ENCODE results near the gene GOLGA8N.
"Not testable (repeated sequence)": the region's sequence is repeated elsewhere in the genome, so short reads cannot be mapped to it uniquely, and the experiment has no call there.

GOLGA8N gene

DNA sequence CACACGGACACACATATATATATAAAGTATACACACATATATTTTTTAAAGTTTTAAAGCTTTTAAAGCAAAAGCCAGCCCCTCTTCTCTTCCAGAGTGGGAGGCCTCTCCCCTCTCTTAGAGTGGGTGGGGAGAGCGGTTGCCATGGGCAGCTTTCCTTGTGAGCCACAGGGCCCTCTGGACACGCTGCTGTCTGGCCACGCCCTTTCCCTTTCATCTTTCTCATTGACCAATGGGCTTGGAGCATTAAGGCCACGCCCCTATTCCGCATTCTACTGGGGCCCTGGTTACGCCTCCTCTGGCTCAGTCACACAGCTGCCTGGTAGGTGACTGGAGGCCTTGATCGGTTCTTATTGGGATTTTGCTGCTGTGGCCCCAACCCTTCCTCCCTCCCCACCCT is at the start of gene GOLGA8N:
Gene GOLGA8N, plus strand, starts transcription at position 306 of the 400 bp plus-strand sequence.
- DNase-seq (ENCODE audit: low spot score) = not testable (repeated sequence)

DNA sequence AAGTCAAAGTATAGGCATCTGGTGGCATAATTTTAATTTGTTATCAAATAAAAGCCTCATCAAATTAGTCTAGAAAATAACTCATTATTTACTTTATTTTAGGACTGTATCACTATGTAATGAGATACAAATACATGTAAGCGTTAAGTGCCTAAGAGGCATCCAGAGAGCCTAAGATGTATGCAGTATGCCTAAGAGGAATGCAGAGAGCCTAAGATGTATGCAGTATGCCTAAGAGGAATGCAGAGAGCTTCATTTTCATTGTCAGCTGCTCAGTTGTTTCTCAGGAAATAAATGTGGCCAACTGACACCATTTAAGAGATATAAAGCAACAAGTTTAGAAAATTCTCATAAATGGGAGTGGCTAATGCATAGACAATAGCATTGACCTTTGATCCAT is 49.8 kb upstream of the GOLGA8N start:
- DNase-seq (ENCODE audit: low spot score) = not testable (repeated sequence)

DNA sequence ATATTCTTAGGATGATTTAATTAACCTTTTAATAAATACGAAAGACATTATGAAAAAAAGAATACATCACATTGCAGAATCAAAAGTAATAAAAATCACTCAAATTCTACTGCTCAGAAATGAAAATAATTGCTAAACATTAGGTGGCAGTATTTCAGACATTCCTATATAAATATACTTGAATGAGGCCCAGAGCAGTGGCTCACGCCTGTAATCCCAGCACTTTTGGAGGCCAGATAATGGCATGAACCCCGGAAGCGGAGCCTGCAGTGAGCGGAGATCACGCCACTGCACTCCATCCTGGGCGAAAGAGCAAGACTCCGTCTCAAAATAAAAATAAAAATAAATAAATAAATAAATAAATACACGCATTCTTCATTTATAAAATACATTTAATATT is 48.1 kb upstream of the GOLGA8N start:
- not testable (repeated sequence) for DNase-seq (ENCODE audit: low spot score)

DNA sequence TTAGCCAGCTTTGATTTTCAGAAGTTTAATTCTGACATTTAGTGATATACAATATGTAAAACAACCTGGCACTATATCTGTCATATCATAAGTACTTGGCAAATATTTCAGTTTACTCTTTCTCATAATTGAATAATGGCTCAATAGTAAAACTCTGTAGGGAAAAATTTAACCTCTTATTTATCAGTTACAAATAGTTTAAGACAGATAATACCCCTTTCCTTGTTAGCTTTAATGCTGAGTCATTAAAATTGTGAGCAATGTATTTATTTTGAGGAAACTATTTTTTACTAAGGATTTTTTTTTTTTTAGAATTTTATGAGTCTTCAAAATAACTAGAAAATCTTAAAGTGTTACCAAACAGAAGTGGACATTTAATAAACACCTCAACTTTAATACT is 38.7 kb upstream of the GOLGA8N start:
- not testable (repeated sequence) for DNase-seq (ENCODE audit: low spot score)

DNA sequence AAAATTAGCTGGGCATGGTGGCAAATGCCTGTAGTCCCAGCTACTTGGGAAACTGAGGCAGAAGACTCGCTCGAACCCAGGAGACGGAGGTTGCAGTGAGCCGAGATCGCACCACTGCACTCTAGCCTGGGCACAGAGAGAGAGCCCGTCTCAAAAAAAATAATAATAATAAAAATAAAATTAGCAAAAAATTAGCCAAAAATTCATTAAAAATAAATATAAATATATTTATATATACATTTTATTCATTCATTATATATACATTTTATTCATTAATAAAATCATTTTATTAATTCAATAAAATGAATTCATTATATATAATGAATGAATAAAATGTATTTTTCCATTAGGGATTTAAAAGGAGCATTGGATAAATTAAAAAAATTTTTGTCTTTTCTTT is 31.1 kb upstream of the GOLGA8N start:
- not testable (repeated sequence) for DNase-seq (ENCODE audit: low spot score)

DNA sequence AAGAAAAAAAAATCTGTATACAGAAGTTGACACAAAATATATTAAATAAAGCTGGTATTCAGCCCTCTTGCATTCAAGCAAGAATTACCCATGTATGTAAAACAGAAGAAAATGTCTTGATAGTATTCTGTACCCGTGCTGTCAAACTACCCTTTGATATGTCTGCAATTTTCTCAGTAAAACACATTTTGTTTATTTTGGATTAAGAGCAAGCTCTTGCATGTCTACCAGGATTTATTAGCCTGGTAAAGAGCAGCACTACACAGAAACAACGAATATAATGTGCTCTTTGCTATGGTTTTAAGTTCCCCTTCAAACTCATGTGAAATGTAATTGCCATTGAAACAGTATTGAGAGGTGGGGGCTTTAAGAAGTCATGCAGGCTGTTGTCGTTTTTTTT is 24.3 kb upstream of the GOLGA8N start:
- not testable (repeated sequence) for DNase-seq (ENCODE audit: low spot score)

DNA sequence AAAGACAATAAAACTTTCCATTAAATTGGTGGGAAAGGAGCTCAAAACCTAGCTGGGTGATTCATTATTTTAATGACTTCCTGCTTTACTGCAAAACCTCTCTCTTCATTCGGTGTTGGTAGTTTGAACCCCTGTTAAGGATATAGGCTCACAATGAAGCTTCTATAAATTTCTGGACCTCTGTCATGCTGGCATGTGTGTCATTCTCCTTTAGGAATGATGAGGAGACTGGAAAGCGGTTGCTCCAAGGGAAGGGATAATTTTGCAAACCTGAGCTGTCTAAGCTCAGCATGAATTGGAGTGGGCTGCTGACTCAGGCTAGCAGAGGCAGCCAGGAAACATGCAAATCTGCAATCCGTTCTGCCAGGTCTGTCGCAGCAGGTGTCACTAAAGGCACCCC is 14.8 kb upstream of the GOLGA8N start:
- DNase-seq (ENCODE audit: low spot score) = not testable (repeated sequence)

DNA sequence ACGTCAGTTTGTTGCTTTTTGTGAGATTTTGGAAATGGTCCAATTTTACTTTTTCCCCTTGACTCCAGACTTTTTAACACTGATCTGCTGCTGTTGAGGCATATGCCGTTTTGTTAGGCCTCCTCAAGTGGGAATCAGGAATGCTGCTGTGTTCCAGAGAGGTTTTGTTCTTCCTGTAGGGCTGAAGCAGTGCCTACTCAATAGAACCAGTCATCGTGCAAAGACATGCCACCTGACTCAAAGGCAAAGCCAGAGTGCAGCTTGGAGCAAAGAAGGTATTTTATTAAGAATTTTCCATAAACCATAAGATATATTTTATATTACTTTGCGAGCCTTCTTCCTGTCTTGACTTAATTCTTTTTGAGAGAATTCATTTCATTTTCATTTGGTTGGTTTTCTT is 7.4 kb upstream of the GOLGA8N start:
- DNase-seq (ENCODE audit: low spot score) = not testable (repeated sequence)

DNA sequence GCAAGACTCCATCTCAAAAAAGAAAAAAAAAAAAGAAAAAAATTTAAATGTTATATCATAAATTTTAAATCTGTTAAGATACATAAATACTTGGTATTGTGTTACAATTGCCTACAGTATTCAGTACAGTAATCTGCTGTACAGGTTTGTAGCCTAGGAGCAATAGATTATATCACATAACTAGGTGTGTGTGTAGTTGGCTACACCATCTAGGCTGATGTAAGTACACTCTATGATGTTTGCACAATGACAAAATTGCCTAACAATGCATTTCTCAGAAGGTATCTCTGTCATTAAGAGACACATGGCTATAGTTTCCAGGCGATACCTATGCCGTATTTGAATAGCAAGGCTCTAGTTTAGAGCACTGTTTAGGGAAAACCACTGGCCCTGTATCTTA is 16.3 kb downstream of the GOLGA8N start:
- not testable (repeated sequence) for DNase-seq (ENCODE audit: low spot score)

DNA sequence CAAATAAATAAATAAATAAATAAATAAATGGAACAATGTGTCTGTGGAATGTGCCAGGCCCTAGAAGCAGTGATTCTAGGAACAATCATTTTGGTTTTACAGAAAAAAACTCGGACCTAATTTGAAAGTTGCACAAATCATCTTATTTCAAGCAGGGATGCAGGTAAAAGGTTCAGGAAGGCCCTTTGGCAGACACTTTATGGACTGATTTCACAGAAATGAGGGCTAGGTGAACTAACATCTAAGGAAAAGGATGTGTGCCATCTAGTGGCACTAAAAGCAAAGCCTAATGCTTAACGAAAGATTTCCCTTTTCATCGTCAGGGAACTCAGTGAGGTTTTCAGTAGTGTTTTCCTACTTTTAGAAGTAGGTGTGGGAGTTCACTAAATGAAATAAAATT is 17.5 kb downstream of the GOLGA8N start:
- peak; percentile 47 for DNase-seq (ENCODE audit: low spot score)

DNA sequence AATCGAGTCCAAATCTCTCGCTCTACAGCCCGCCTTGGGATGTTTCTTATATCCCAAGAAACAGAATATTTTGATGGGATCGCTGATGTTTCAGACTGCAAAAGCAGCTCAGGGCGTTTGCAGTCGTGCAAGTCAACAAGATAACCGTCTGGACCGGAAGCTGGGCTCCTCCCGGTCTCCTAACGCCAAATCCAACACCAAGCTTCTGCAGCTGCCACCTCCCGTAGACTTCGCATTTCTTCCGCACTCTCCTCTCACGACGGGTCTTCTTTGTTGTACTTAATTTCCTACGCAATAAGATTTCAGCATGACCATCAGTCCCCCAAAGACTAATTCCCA is 21.4 kb downstream of the GOLGA8N start:
- DNase-seq (ENCODE audit: low spot score) = not testable (repeated sequence)

DNA sequence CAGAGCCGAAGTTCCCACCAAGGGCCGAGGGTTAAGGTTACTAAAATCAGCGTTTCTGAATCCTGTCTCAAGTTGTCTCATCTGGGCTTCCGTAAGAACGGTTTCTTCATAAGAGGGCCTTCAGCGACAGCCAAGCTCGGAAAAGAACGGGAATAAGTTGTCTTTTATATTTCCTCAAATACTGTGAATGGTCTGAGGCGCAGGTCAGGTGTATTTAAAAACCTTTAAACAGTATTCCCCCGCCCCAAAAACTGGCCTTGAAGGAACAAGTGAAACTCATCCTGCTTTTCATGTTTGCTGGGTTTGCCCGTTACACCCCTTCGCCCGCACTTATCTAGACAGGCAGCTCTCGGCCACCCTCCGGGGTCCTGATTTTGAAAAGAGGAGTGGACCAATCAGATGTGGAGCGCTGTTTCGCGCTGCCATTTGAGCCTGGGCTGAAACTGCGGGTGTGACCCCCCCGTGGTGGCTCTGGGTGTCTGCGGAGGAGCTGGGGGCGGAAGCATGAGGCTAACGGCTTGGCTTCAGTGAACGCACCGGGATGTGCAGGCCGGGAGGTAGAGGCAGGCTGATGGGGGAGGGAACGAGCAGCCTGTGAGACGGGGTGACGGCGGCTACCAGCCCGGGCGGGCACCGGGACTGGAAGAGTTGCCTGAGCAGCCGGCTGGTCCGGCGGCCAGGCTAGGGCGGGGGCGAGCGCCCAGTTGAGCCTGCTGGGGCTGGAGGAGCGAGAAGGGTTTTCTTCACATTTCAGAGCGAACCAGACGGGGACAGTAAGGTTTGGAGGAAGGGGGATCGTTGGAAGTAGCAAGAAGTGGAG is 22.0 kb downstream of the GOLGA8N start, which contains the start of gene ARHGAP11A:
Gene ARHGAP11A, plus strand, starts transcription at position 454 of the 820 bp plus-strand sequence. CDS start 708 bp downstream, outside the sequence.
- peak; percentile 87 for DNase-seq (ENCODE audit: low spot score)

DNA sequence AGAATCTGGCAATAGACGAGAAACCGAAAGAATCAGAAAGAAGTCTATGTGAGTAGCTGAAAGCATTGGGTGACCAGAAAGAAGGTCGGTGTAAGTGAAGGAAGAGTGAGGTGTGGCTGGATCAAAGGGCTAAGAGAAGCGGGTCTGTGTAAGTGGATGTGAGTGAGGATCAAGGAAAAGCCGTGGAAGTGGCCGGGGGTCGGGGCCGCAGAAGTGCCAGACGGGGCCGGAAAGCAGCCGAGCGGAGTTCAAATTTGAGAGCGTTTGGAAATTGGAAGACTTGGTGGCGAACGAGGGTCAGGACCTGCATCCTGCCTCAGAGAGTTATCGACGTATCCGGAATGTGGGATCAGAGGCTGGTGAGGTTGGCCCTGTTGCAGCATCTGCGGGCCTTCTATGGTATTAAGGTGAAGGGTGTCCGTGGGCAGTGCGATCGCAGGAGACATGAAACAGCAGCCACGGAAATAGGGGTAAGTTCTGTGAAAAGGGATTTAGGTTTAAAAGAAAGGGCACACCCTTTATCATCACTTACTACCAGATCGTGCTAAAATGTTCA is 22.7 kb downstream of the GOLGA8N start:
- not testable (repeated sequence) for DNase-seq (ENCODE audit: low spot score)

DNA sequence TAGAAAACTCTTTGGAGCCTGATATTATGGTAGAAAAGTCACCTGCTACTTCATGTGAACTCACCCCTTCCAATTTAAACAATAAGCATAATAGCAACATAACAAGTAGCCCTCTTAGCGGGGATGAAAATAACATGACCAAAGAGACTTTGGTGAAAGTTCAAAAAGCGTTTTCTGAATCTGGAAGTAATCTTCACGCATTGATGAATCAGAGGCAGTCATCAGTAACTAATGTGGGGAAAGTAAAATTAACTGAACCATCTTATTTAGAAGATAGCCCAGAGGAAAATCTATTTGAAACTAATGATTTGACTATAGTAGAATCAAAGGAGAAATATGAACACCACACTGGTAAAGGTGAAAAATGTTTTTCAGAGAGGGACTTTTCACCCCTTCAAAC is 43.2 kb downstream of the GOLGA8N start:
- DNase-seq (ENCODE audit: low spot score) = no peak

DNA sequence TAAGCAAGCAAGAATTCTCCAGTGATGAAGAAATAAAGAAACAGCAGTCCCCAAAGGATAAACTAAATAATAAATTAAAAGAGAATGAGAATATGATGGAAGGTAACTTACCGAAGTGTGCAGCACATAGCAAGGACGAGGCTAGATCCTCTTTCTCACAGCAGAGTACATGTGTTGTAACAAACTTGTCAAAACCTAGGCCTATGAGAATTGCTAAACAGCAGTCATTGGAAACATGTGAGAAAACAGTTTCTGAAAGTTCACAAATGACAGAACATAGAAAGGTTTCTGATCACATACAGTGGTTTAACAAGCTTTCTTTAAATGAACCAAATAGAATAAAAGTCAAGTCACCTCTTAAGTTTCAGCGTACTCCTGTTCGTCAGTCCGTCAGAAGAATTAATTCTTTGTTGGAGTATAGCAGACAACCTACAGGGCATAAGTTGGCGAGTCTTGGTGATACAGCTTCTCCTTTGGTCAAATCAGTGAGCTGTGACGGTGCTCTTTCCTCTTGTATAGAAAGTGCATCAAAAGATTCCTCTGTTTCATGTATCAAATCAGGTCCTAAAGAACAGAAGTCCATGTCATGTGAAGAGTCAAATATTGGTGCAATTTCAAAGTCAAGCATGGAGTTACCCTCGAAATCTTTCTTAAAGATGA is 43.8 kb downstream of the GOLGA8N start:
- DNase-seq (ENCODE audit: low spot score) = no peak

DNA sequence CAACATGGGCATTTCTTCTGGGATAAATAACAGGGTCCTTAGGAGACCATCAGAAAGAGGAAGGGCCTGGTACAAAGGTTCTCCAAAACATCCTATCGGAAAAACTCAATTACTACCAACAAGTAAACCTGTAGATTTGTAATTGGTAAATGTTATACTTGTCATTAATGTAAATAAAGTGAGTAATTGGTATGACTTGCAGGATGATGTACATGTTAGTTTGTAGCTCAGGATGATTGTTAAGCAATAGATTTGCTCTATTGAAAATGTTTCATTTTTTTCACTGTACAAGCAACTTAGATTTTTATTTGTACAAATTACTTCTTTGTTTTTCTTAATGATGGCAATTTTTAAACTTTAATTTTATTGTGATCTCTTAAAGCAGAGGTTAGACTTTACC is 44.4 kb downstream of the GOLGA8N start:
- DNase-seq (ENCODE audit: low spot score) = no peak

DNA sequence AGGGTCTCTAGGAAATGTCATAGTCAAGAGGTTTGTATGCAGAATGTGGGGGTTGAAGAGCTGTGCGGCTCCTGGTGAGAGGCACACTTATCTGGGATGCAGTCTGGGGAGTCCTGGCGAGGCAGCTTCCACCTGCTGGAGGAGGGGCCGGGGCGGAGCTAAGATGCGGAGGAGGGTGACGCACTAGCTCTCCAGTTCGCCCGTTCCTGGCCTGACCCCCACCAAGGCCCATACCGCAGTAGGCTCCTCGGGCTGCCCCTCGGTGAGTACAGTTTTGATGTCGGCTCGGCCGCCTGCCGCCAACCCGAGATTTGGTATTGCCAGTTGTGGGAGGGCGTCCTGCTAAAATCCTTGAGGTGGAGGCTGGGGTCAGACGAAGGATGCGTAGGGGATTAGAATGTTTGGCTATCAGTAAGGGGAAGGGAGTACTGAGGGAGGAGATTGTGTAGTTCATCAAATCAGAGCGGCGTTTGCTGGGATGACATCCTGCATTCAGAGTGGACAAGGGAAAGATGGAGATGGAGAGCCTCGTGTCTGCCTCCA is 48.3 kb downstream of the GOLGA8N start, which contains the start of gene SCG5:
Gene SCG5, plus strand, starts transcription at position 194 of the 543 bp plus-strand sequence. CDS start 1,883 bp downstream, outside the sequence.
- no peak for DNase-seq (ENCODE audit: low spot score)

DNA sequence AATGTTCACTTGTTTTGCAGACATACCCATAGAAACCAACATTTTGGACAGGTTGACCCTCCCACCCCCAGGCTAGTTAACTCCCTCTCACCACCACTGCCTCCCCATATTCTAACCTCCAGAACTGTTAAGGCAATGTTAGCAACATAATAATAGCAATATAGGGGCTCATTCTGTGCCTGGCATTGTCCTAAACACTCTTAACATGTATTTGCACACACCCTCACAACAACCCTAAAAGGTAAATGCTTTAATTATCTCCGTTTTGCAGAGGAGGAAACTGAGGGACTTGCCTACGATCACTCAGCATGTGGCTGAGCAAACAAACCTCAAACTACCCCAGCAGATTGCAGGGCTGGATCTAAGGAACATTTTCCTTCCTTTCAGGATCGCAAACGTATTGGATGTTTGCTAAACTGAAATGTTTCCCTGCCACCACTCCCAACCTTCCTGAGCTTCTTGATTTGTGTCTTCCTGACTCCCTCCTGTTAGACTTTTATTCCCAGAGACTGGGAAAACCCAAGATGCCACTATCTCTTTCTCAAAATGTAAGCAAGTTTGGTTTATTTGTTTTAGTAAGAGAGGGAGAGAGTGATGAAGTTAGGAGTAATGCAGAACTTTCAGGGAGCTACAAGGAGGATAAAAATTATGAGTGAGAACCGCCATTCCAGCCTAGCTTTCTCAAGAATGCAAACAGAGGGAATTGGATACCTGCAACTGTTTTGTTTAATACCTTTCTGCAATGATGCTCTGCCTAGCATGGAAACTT is 49.6 kb downstream of the GOLGA8N start:
- DNase-seq (ENCODE audit: low spot score) = no peak

DNA sequence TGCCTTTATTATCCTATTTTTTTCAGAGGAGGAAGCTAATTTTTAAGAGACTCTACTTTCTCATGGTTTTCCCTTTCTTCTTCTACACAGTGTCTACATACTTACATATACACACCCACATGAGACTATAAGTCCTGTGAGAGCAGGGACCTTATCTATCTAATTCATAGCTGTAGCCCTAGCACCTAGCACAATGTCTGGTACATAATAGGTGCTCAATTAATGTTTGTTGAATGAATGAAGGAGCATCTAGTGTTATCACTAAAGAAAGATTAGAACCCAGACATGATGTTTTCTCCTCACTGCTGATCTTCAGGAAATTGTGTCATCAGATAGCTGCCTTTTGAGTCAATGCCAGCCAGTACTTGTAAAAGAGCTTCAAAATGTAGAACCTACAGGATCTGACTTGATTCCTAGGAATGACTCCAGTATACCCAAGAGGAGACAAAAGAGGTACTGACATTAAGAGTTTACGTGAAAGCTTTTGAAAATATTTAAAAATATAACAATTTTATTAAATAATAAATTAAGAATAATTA is 50.7 kb downstream of the GOLGA8N start:
- no peak for DNase-seq (ENCODE audit: low spot score)

DNA sequence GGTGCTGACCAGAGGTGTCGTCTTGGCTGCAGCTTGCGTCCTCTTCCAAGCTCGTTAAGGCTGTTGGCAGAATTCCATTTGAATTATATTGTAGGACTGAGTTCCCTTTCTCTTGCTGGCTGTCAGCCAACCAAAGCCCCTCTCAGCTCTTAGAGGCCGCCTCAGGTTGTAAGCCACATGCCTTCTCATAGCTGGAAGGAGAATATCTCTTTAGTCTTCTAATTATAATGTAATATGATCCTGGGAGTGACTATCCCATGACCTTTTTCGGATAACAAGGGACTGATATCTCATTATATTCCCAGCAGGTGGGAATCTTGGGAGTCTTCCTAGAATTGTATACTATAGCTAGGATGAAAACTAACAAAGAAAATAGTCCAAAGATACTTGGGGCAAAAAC is 53.0 kb downstream of the GOLGA8N start:
- DNase-seq (ENCODE audit: low spot score) = no peak

DNA sequence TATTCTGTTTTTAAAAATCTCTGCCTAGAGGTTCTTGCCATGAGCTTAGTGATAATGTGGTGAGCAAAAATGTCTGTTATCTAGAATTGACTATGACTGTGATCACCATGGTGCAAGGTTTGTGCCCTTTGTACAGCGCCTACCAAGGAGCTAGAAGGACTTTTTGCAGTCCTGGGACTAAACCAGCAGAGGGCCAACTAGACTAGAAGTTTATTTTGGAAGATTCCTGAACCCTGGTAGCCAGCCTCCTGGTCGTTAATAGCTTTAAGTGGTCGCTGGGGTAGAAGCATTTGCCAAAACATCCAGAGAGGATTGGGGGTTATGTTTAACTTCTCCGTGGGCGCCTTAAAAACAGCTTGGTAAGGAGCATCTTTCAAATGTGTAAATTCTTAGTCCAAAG is 56.1 kb downstream of the GOLGA8N start:
- no peak for DNase-seq (ENCODE audit: low spot score)
